CD4-positive, alpha-beta T cell (primary cell): Measurements from ENCODE around the gene VIT. TPM values are rescaled to one million over a fixed set of nuclear protein-coding genes. Genes with fewer than 3 reads are reported as not detected.

ENCODE experiments used
- ATAC-seq: fragments of 200-7000 bp; cut with Tn5 transposase; one replicate; pipeline ENCODE4 v1.10.0; 2022; ENCODE audit warnings: mild to moderate bottlenecking; ENCODE audit not compliant: poor library complexity
- CTCF ChIA-PET: fragments of 350-600 bp; sonication (Branson Sonifier 250); formaldehyde crosslinking; loops from one replicate; lab custom pipeline; 2021; ENCODE audit warnings: antibody characterized with exemption, inconsistent platforms; lab: Charles Lee
- POLR2A ChIA-PET: fragments of 350-600 bp; sonication (Branson Sonifier 250); formaldehyde crosslinking; loops from one replicate; lab custom pipeline; 2021; ENCODE audit warnings: antibody characterized with exemption, inconsistent platforms; lab: Charles Lee
- DNase-seq, 14 experiments: peaks; one replicate each; pipeline ENCODE4 v3.0.0-alpha.2; 2013 to 2020; ENCODE audit warnings: mixed read lengths in 2 of 14
- H3K27ac ChIP-seq, 2 donors: one replicate each; pipeline versions ENCODE4 v1.5.1 to v1.7.0; 2013; ENCODE audit warnings: low read length in 2 of 2, low read depth in 1 of 2, mild to moderate bottlenecking in 1 of 2
- H3K27me3 ChIP-seq, 2 experiments: 1 replicate in 1 of 2; 2 replicates in 1 of 2; pipeline versions ENCODE4 v1.6.1 to v1.7.0; 2013; ENCODE audit warnings: low read length in 2 of 2, control low read depth in 1 of 2, mild to moderate bottlenecking in 1 of 2, moderate library complexity in 1 of 2; ENCODE audit not compliant: insufficient read depth in 2 of 2, control insufficient read depth in 1 of 2
- H3K36me3 ChIP-seq: one replicate; pipeline ENCODE4 v1.6.1; 2013; ENCODE audit warnings: low read length, control low read depth; ENCODE audit not compliant: insufficient read depth
- H3K4me1 ChIP-seq: one replicate; pipeline ENCODE4 v1.6.1; 2013; ENCODE audit warnings: low read length, control low read depth; ENCODE audit not compliant: insufficient read depth
- H3K4me3 ChIP-seq: one replicate; pipeline ENCODE4 v1.5.1; 2013; ENCODE audit warnings: mild to moderate bottlenecking, low read length, moderate library complexity
- H3K9me3 ChIP-seq, 2 experiments: 1 replicate in 1 of 2; 2 replicates in 1 of 2; pipeline versions ENCODE4 v1.6.1 to v1.7.0; 2013; ENCODE audit warnings: low read length in 2 of 2, mild to moderate bottlenecking in 2 of 2, control low read depth in 1 of 2, moderate library complexity in 1 of 2; ENCODE audit not compliant: control insufficient read depth in 1 of 2, insufficient read depth in 1 of 2
- H3K27ac Mint-ChIP-seq: one replicate; pipeline ENCODE4 v1.8.0; 2020; ENCODE audit warnings: mixed read lengths
- H3K27me3 Mint-ChIP-seq: one replicate; pipeline ENCODE4 v1.8.0; 2021; ENCODE audit warnings: mixed read lengths
- H3K36me3 Mint-ChIP-seq: one replicate; pipeline ENCODE4 v1.8.0; 2021; ENCODE audit warnings: low read depth, mixed read lengths
- H3K4me1 Mint-ChIP-seq: one replicate; pipeline ENCODE4 v1.8.0; 2021; ENCODE audit warnings: low read depth, mixed read lengths
- H3K4me3 Mint-ChIP-seq: one replicate; pipeline ENCODE4 v1.8.0; 2020; ENCODE audit warnings: mild to moderate bottlenecking, mixed read lengths
- H3K9me3 Mint-ChIP-seq: one replicate; pipeline ENCODE4 v1.8.0; 2020; ENCODE audit warnings: mixed read lengths
- intact Hi-C, 2 experiments: fragments of 100-400 bp; cut with DNase I in 1 of 2; cut with micrococcal nuclease in 1 of 2; formaldehyde crosslinking; loops; one replicate each; pipeline versions ENCODE4 v1.15.1 to v1.9.0; 2023 to 2025; cut with DNase I, micrococcal nuclease
- total RNA-seq, 174 experiments: library from RNA in 2 of 174; stranded (reverse) in 2 of 174; gene quantifications; one replicate each; pipeline ENCODE4 v1.2.3 and lab custom pipeline; 2021 to 2026
- TF ChIP-seq, protein P1 (sequence below): fragments of 200-600 bp; IDR thresholded peaks from one replicate; pipeline ENCODE4 v1.8.0; 2022; ENCODE audit warnings: antibody characterized with exemption, mild to moderate bottlenecking

The VIT gene
- total RNA-seq, 2 experiments from 2014 or later, result not detected

DNA sequence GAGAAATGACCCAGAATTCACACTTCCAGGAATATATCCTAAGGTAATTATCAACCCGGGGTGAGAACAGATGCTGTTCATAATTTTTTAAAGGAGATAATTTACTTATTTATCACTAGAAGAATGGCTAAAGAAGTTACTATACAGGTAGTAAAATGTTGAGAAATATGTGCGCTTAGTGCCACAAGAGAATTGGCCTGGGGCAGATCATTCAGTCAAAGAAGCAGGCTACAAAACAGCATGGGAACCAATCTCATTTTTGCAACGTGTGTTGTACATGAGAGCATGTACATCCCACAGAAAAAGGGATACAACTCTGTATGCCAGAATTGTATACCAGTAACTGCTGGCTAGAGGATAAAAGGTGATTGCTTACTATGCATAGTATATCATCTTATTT, 75.2 kb downstream of the VIT start:
- Histone ChIP-seq H3K27me3 (peaks cover 0 to 2% of the 10 kb centered on the region in 2 experiments), H3K4me3 (no peak overlapping the region), H3K27ac (no peak overlapping the region), H3K4me1 (no peaks in the 10 kb centered on the region), H3K36me3 (no peaks in the 10 kb centered on the region), H3K9me3 (no peaks in the 10 kb centered on the region)
- peaks cover 10% of the 10 kb centered on the region for H3K27me3 Mint-ChIP-seq
- H3K27ac Mint-ChIP-seq, result no peak overlapping the region
- ChIA-PET CTCF (no interaction called here), POLR2A (no interaction called here)
- intact Hi-C loops, result no loop called here
- no peak overlapping the region for H3K4me3 Mint-ChIP-seq
- no peak for DNase-seq
- TF ChIP-seq, protein P1, sequence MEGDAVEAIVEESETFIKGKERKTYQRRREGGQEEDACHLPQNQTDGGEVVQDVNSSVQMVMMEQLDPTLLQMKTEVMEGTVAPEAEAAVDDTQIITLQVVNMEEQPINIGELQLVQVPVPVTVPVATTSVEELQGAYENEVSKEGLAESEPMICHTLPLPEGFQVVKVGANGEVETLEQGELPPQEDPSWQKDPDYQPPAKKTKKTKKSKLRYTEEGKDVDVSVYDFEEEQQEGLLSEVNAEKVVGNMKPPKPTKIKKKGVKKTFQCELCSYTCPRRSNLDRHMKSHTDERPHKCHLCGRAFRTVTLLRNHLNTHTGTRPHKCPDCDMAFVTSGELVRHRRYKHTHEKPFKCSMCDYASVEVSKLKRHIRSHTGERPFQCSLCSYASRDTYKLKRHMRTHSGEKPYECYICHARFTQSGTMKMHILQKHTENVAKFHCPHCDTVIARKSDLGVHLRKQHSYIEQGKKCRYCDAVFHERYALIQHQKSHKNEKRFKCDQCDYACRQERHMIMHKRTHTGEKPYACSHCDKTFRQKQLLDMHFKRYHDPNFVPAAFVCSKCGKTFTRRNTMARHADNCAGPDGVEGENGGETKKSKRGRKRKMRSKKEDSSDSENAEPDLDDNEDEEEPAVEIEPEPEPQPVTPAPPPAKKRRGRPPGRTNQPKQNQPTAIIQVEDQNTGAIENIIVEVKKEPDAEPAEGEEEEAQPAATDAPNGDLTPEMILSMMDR, result no peak
- no peaks in the 10 kb centered on the region for H3K4me1 Mint-ChIP-seq
- H3K36me3 Mint-ChIP-seq, result no peaks in the 10 kb centered on the region
- ATAC-seq, result no peak
- no peaks in the 10 kb centered on the region for H3K9me3 Mint-ChIP-seq

DNA sequence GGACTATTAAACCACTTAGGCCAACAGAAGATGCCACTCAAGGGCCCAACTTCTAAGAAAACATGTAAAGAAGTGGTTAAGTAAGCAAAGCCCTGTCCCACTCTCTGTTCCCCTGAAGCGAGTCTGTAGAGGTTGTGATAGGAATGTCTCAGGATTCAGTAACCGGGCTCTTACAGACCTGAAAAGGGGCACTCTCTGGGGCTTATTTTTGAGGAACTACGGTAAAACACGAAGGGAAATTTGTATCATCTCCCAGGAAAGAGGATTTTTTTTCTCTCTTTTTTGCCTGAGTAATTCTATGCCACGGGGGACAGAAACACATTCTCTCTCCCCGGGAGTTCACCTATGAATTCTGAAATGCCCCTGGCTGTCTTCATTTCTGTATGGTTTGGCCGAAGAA, 77.4 kb downstream of the VIT start:
- no peak overlapping the region for H3K27ac Mint-ChIP-seq
- Histone ChIP-seq H3K36me3 (no peaks in the 10 kb centered on the region), H3K27ac (no peak overlapping the region), H3K4me3 (no peak overlapping the region), H3K27me3 (no peaks in the 10 kb centered on the region), H3K4me1 (no peaks in the 10 kb centered on the region), H3K9me3 (no peaks in the 10 kb centered on the region)
- intact Hi-C loops, result no loop called here
- DNase-seq (no peak), ATAC-seq (no peak)
- H3K4me3 Mint-ChIP-seq, result no peak overlapping the region
- no peaks in the 10 kb centered on the region for H3K4me1 Mint-ChIP-seq
- no peaks in the 10 kb centered on the region for H3K36me3 Mint-ChIP-seq
- POLR2A ChIA-PET, result no interaction called here
- TF ChIP-seq, protein P1, result no peak
- no peaks in the 10 kb centered on the region for H3K9me3 Mint-ChIP-seq
- peaks cover 10% of the 10 kb centered on the region for H3K27me3 Mint-ChIP-seq
- CTCF ChIA-PET, result no interaction called here

DNA sequence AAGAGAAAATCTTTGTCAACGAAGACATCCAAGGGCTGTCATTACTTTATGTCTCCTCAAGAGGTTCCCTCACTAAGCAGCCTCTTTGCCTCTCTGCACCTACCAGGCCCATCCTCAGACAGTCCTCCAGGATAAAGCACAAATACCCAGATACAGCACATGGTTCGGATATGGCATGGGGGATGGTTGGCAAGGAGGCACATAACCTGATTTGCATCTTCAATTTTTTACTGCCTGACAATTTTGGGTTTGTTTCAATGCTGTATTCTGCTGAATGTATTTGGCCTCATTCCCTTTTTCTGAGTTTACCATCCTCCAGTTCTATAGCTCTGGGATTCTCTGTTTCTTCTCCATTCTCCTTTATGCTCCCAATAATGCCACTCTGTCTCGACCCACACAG, 78.8 kb downstream of the VIT start:
- no peak overlapping the region for H3K27ac ChIP-seq
- no peak overlapping the region for H3K4me3 ChIP-seq
- H3K9me3 ChIP-seq, result no peaks in the 10 kb centered on the region
- no peak overlapping the region for H3K4me3 Mint-ChIP-seq
- no peaks in the 10 kb centered on the region for H3K4me1 Mint-ChIP-seq
- H3K27me3 ChIP-seq, result no peaks in the 10 kb centered on the region
- TF ChIP-seq, protein P1, result no peak
- intact Hi-C loops, result no loop called here
- no peak for ATAC-seq
- no peak overlapping the region for H3K27ac Mint-ChIP-seq
- no peaks in the 10 kb centered on the region for H3K36me3 ChIP-seq
- DNase-seq, result no peak
- no peaks in the 10 kb centered on the region for H3K36me3 Mint-ChIP-seq
- CTCF ChIA-PET, result no interaction called here
- no peaks in the 10 kb centered on the region for H3K4me1 ChIP-seq
- POLR2A ChIA-PET, result no interaction called here
- H3K27me3 Mint-ChIP-seq, result peaks cover 10% of the 10 kb centered on the region
- H3K9me3 Mint-ChIP-seq, result no peaks in the 10 kb centered on the region
